RWPE1 (cell line): ENCODE data around the gene FHOD3.

Source experiments
- CTCF ChIA-PET: fragments of 350-600 bp; sonication (Branson Sonifier 250); formaldehyde crosslinking; extraction: SDS; loops from one replicate; lab custom pipeline; 2021; lab: Yijun Ruan, JAX
- POLR2A ChIA-PET: fragments of 400-600 bp; formaldehyde crosslinking; extraction: SDS; loops from one replicate; lab custom pipeline; 2020; ENCODE audit warnings: antibody characterized with exemption; ENCODE audit not compliant: low non-redundant PET; lab: Yijun Ruan, JAX
- DNase-seq: peaks from one replicate; pipeline ENCODE4 v3.0.0; 2012; ENCODE audit warnings: low spot score
- H3K27ac ChIP-seq: fragments of 450-650 bp; 2 replicates; pipeline ENCODE4 v1.5.1; 2017
- TF ChIP-seq, protein P1 (sequence below): fragments of 450-650 bp; conservative IDR thresholded peaks from 2 replicates; pipeline ENCODE4 v1.5.1; 2017; ENCODE audit warnings: low read depth, mild to moderate bottlenecking

The FHOD3 gene

DNA sequence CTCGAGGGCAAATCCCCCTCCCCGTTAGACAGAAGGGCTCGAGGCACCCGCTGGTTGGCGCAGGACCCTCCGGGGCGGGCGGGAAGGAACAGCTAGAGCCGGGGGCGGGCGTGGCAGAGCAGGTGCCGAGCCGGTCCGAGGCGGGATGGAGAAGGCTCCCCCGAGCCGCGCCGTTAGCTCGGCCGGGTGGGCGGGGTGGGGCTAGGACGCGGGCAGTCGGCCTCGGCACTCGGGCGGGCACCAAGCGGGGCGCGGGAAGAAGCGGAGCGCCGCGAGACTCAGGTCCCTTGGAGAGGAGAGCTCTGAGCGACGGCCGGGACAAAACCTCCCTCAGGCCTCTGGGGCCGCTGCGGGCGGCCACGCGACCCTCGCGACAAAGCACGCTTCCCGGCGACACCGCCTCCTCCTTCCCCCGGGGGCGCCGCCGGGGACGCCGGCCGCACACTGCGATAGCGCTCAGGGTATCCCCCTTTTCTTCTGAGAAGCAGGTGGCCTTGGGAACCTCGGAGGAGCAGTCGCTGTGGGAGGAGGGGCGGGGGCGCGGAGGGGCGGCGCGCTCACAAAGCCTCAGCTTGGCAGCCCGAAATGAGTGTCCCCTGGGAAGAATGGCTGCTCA is 721 bp downstream of the FHOD3 start:
- ChIA-PET POLR2A (interaction anchor here (1.1 kb wide), 1 partner anchor 11 kb away, joined by 3 read pairs; no protein-coding TSS in a partner anchor), CTCF (no interaction called here)
- TF ChIP-seq, protein P1, sequence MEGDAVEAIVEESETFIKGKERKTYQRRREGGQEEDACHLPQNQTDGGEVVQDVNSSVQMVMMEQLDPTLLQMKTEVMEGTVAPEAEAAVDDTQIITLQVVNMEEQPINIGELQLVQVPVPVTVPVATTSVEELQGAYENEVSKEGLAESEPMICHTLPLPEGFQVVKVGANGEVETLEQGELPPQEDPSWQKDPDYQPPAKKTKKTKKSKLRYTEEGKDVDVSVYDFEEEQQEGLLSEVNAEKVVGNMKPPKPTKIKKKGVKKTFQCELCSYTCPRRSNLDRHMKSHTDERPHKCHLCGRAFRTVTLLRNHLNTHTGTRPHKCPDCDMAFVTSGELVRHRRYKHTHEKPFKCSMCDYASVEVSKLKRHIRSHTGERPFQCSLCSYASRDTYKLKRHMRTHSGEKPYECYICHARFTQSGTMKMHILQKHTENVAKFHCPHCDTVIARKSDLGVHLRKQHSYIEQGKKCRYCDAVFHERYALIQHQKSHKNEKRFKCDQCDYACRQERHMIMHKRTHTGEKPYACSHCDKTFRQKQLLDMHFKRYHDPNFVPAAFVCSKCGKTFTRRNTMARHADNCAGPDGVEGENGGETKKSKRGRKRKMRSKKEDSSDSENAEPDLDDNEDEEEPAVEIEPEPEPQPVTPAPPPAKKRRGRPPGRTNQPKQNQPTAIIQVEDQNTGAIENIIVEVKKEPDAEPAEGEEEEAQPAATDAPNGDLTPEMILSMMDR = no peak
- no peak for DNase-seq
- H3K27ac ChIP-seq = peak overlapping the region; percentile 76

DNA sequence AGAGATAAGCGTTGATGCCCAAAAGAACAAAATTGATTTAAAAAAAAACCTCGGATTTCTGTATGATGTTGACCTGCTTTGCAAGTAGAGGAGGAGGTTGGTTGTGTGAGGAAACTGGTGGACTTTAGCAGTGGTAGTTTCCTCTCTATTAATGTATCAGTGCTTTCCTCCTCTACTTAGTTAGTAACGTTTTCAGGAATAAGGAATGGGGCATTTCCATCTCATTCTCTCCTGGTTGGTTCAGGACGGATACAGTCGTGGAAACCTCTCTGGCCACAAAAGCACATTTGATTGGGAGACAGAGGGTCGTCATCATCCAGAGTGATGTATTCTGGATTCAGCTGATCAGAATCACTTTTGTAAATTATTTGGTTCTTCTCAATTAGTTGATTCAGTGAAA is 1.5 kb downstream of the FHOD3 start:
- POLR2A ChIA-PET = no interaction called here
- no peak for DNase-seq
- H3K27ac ChIP-seq = no peak overlapping the region
- TF ChIP-seq, protein P1 = no peak
- CTCF ChIA-PET = no interaction called here

DNA sequence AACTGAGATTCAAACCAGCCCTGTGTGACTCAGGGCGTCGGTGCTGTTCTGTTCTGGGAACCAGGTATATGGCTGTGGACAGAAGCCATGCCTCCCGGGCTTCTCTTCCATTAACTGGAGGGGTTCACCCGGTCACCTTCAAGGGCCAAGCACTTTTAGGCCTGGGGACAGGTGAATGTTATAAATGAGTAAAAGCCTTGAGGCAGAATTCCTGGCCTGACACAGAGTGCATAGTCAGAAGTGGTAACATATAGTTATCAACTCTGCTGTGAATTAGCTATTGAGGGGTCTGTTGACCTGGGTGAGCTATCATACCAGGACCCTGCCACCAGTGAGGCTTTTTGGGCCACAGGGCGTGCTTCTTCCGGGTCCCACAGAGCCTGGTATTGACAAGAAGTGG is 2.7 kb downstream of the FHOD3 start:
- CTCF ChIA-PET = interaction anchor here (0.6 kb wide), 1 partner anchor 19 kb away, joined by 3 read pairs; no protein-coding TSS in a partner anchor
- DNase-seq = no peak
- POLR2A ChIA-PET = no interaction called here
- TF ChIP-seq, protein P1 = no peak
- H3K27ac ChIP-seq = no peak overlapping the region

DNA sequence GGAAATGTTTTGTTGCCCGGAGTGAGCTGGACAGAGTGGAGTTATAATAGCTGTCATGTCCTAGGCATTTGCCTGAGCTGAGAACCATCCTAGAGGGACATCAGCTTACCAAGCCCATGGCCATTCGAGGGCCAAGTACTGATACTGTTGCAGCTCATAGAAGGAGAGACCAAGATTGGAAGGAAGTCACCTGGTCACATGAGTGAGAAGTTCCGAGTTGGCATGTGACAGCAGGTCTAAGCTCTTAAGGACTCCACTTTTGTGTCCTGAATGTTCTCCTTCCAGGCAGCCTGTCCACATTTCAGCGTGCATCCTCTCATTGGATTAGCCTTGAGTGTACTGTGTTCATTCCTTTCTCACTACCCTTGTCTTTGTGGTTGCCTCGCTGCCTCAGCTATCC is 4.4 kb downstream of the FHOD3 start:
- ChIA-PET CTCF (no interaction called here), POLR2A (no interaction called here)
- no peak for DNase-seq
- TF ChIP-seq, protein P1 = no peak
- no peak overlapping the region for H3K27ac ChIP-seq

DNA sequence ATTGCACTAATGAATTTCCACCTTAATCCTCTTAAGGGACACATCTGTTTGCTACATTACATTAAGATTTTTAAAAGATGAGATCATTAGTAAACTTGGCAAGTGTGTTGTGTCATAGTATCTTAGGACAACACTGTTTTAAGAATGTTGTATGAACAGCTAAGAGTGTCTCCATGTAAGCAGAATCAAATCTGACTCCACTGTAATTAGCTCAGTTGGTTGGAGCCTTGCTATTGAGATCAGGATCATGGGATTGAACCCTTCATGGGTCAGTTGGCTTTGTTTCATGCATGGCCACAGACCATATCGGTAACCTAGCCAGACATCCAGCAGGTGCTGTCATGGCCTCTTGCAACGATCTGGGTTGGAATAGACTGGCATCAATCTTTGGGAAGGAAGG is 5.2 kb downstream of the FHOD3 start:
- TF ChIP-seq, protein P1 = no peak
- ChIA-PET CTCF (no interaction called here), POLR2A (no interaction called here)
- no peak for DNase-seq
- no peak overlapping the region for H3K27ac ChIP-seq

DNA sequence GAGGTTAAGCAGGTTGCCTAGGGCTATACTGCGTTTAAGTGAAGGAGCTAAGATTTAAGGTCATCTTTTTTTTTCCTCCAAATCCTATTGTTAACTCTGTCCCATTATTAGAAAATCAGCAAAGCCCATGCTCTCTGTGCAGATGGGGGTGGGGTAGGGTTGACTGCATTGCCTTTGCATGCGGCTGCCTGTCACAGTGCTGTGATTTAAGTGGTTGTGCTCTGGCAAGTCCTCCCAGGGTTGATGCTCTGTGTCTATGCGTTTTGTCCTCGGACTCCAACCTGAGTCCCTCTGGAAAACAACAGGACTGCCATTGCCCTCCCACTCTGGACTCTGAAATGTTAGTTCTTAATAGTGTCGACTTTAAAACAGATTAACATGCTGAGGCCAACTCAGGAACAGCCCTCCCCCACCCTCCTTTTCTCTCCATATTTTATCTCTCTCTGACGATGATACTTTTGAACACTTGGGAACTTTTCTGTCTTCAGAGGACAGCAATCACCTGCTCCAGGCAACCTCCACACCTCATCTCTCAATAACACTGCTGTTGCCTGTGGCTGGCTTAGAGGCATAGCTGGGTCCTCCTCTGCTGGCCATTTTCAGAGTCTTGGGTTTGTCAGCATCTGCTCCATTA is 5.8 kb downstream of the FHOD3 start:
- CTCF ChIA-PET = interaction anchor here (0.5 kb wide), 2 partner anchors 107 to 923 kb away, joined by 3 read pairs; no protein-coding TSS in a partner anchor
- no peak overlapping the region for H3K27ac ChIP-seq
- no peak for DNase-seq
- TF ChIP-seq, protein P1 = no peak
- POLR2A ChIA-PET = no interaction called here
